ENCODE data around the gene POLR2F.

- no peak for TF ChIP-seq POLR2A (IDR thresholded peaks at IDR 0.05; ENCODE audit: low read length)
- no peak for TF ChIP-seq GATA1 (IDR thresholded peaks at IDR 0.05; ENCODE audit: low read depth, low read length)
Observed at GRCh38 chr22:37909766-37910165, 43.7 kb upstream of the POLR2F start.

All from erythroblast (primary cell).